K562 (cell line): ENCODE data around the gene BOLL. TPM values are rescaled to one million over a fixed set of nuclear protein-coding genes. Genes with fewer than 3 reads are reported as not detected.

Experiments used
- CAMTA2 ChIP-seq: fragments of 250-450 bp; sonication (Bioruptor Pico); conservative IDR thresholded peaks from 2 replicates; pipeline ENCODE4 v1.5.1; 2022
- CBFA2T2 ChIP-seq: fragments of 450-650 bp; conservative IDR thresholded peaks from 2 replicates; pipeline ENCODE4 v1.6.1; 2017; ENCODE audit warnings: mild to moderate bottlenecking
- CEBPB ChIP-seq: fragments of 450-650 bp; IDR thresholded peaks from 2 replicates; pipeline ENCODE4 v1.6.1; 2016; ENCODE audit warnings: missing genetic modification characterization, missing compliant biosample characterization
- E2F3 ChIP-seq: fragments of 250-450 bp; sonication (Bioruptor Pico); IDR thresholded peaks from 2 replicates; pipeline ENCODE4 v1.4.0; 2020; ENCODE audit warnings: mild to moderate bottlenecking
- GABPB2 ChIP-seq: fragments of 250-450 bp; sonication (Bioruptor Pico); conservative IDR thresholded peaks from 2 replicates; pipeline ENCODE4 v1.5.1; 2021; ENCODE audit warnings: mild to moderate bottlenecking
- HDGF ChIP-seq: fragments of 450-650 bp; IDR thresholded peaks from 2 replicates; pipeline ENCODE4 v1.6.1; 2016
- KDM1A ChIP-seq, 2 experiments: fragments of 450-650 bp; IDR thresholded peaks; 2 replicates each; pipeline ENCODE4 v1.6.1; 2016; ENCODE audit warnings: mild to moderate bottlenecking in 2 of 2
- MNT ChIP-seq, 2 experiments: fragments of 450-650 bp; conservative IDR thresholded peaks; 2 replicates each; pipeline ENCODE4 v1.6.1; 2017; ENCODE audit warnings: mild to moderate bottlenecking in 2 of 2, moderate library complexity in 2 of 2
- MTA3 ChIP-seq: fragments of 450-650 bp; formaldehyde crosslinking; IDR thresholded peaks from 2 replicates; pipeline ENCODE4 v1.6.1; 2017; ENCODE audit warnings: mild to moderate bottlenecking, borderline replicate concordance
- NR2C1 ChIP-seq, 2 experiments: fragments of 450-650 bp; IDR thresholded peaks; 2 replicates each; pipeline ENCODE4 v1.6.1; 2017; ENCODE audit warnings: mild to moderate bottlenecking in 2 of 2, antibody characterized with exemption in 1 of 2, inconsistent platforms in 1 of 2, missing compliant biosample characterization in 1 of 2, missing genetic modification characterization in 1 of 2
- SNIP1 ChIP-seq: fragments of 450-650 bp; IDR thresholded peaks from 2 replicates; pipeline ENCODE4 v1.7.1; 2017; ENCODE audit warnings: low read depth, mild to moderate bottlenecking
- TCF7L2 ChIP-seq: fragments of 150-350 bp; IDR thresholded peaks from 2 replicates; pipeline ENCODE4 v1.6.1; 2016; ENCODE audit warnings: low read depth, mild to moderate bottlenecking, low read length, moderate library complexity
- ZNF274 ChIP-seq: IDR thresholded peaks from 2 replicates; pipeline ENCODE4 v1.6.1; 2011; ENCODE audit warnings: low read depth, mild to moderate bottlenecking, low read length, moderate library complexity, borderline replicate concordance
- ZNF347 ChIP-seq: fragments of 450-650 bp; formaldehyde crosslinking; IDR thresholded peaks from 2 replicates; pipeline ENCODE4 v1.4.0; 2020; ENCODE audit warnings: low read depth, mild to moderate bottlenecking, moderate library complexity
- polyA plus RNA-seq, 8 experiments: library from polyadenylated mRNA; depleted of rRNA in 4 of 8; stranded (reverse) in 5 of 8; unstranded in 3 of 8; fragments of >200 nt; fragmentation: Nextera tagmentation in 2 of 8; fragmentation: Illumina TruSeq in 1 of 8; extraction: Ambion mirVana in 2 of 8; extraction: Trizol in 1 of 8; gene quantifications; 2 replicates each; pipeline versions ENCODE4 v1.2.1 to v1.2.3, GENCODE V29; 2011 to 2014; ENCODE audit warnings: inconsistent platforms in 1 of 8, missing spikeins in 1 of 8
- total RNA-seq, 7 experiments: library from RNA; depleted of rRNA in 6 of 7; stranded (reverse); fragments of >200 nt in 6 of 7; fragmentation: Illumina TruSeq in 2 of 7; extraction: Trizol in 2 of 7; gene quantifications; 2 replicates each; pipeline versions ENCODE4 v1.2.1 to v1.2.3, GENCODE V29; 2011 to 2021; ENCODE audit warnings: low replicate concordance in 1 of 7
- TF ChIP-seq, protein P1 (sequence below): fragments of 250-450 bp; sonication (Bioruptor Pico); IDR thresholded peaks from 2 replicates; pipeline ENCODE4 v1.8.0; 2021; ENCODE audit warnings: moderate library complexity, mild to moderate bottlenecking, inconsistent platforms

BOLL gene
- total and polyA plus RNA-seq, 9 of the 15 experiments (the other 6 are each of a cell fraction or from before 2014, with no cell fraction given), result 0.11 to 0.55 (median 0.19) TPM; not detected in 1

GRCh38 chr2:197805715-197806633, 20.9 kb upstream of the BOLL start (continued):
- no peak for TF ChIP-seq GABPB2 (CRISPR knock-in tag)
- TF ChIP-seq CBFA2T2, result no peak
- no peak for TF ChIP-seq NR2C1 (IDR thresholded peaks at IDR 0.05)
- TF ChIP-seq NR2C1 (tag; IDR thresholded peaks at IDR 0.05), result no peak
- no peak; a peak in 1 of 4 replicates for TF ChIP-seq MNT (conservative IDR thresholded peaks at IDR 0.05)
- no peak for TF ChIP-seq SNIP1
- TF ChIP-seq MTA3, result no peak
- TF ChIP-seq E2F3, result no peak
- 0 out of 2 replicates have a peak, but pooled peaks have one; percentile 35 for TF ChIP-seq CEBPB (tag)
- TF ChIP-seq HDGF, result no peak
- no peak for TF ChIP-seq CAMTA2 (CRISPR knock-in tag)
- 0 out of 4 replicates have a peak, but pooled peaks of 1 of the 2 experiments have one; percentile 10 for TF ChIP-seq KDM1A (IDR thresholded peaks at IDR 0.05)
- TF ChIP-seq, protein P1, sequence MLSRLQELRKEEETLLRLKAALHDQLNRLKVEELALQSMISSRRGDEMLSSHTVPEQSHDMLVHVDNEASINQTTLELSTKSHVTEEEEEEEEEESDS (CRISPR knock-in tag), result no peak
- no peak for TF ChIP-seq ZNF347 (CRISPR knock-in tag)
- no peak for TF ChIP-seq TCF7L2
- no peak for TF ChIP-seq ZNF274
